Measurements from ENCODE around the gene PRRG3.

Gene PRRG3

DNA sequence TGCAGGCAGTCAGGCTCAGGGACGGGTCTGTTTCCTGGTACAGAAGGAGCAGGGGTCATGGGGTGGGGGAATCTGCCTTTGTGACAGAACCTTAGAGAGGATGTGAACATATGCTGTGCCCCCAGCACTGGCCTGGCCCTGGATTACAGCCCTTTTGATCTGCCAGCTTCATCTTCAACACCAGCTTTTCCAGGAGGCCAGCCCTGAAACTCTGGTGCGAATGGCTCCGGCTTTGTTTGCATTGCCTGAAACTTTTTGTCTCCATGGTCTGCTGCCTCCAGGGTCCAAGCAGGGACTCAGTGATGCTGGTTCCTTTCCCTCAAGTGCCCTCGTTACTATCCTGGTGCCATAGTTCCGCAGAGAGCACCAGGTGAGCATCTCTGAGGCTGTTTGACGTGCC is 41.4 kb downstream of the PRRG3 start:
- no peak for TF ChIP-seq MYC (IDR thresholded peaks at IDR 0.05; ENCODE audit: low read depth, low read length)
- TF ChIP-seq POLR2A (IDR thresholded peaks at IDR 0.05; ENCODE audit: extremely low read depth, insufficient read length) = no peak
- no peak for TF ChIP-seq MAX (IDR thresholded peaks at IDR 0.05; ENCODE audit: low read depth, low read length)
- TF ChIP-seq, protein P1, sequence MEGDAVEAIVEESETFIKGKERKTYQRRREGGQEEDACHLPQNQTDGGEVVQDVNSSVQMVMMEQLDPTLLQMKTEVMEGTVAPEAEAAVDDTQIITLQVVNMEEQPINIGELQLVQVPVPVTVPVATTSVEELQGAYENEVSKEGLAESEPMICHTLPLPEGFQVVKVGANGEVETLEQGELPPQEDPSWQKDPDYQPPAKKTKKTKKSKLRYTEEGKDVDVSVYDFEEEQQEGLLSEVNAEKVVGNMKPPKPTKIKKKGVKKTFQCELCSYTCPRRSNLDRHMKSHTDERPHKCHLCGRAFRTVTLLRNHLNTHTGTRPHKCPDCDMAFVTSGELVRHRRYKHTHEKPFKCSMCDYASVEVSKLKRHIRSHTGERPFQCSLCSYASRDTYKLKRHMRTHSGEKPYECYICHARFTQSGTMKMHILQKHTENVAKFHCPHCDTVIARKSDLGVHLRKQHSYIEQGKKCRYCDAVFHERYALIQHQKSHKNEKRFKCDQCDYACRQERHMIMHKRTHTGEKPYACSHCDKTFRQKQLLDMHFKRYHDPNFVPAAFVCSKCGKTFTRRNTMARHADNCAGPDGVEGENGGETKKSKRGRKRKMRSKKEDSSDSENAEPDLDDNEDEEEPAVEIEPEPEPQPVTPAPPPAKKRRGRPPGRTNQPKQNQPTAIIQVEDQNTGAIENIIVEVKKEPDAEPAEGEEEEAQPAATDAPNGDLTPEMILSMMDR (IDR thresholded peaks at IDR 0.05; ENCODE audit: low read depth, low read length) = no peak
- no peak for DNase-seq (ENCODE audit: low read depth)
- no peak overlapping the region for H3K4me3 ChIP-seq (ENCODE audit: low read depth, low read length)

GRCh38 chrX:151737494-151737893 is 42.2 kb downstream of the PRRG3 start:
- no peak overlapping the region for H3K4me3 ChIP-seq (ENCODE audit: low read depth, low read length)
- TF ChIP-seq, protein P1 (IDR thresholded peaks at IDR 0.05; ENCODE audit: low read depth, low read length) = no peak
- TF ChIP-seq POLR2A (IDR thresholded peaks at IDR 0.05; ENCODE audit: extremely low read depth, insufficient read length) (no peak), MYC (IDR thresholded peaks at IDR 0.05; ENCODE audit: low read depth, low read length) (no peak), MAX (IDR thresholded peaks at IDR 0.05; ENCODE audit: low read depth, low read length) (no peak)
- no peak for DNase-seq (ENCODE audit: low read depth)

- H3K4me3 ChIP-seq (ENCODE audit: low read depth, low read length) = no peak overlapping the region
- no peak for DNase-seq (ENCODE audit: low read depth)
- TF ChIP-seq POLR2A (IDR thresholded peaks at IDR 0.05; ENCODE audit: extremely low read depth, insufficient read length) = no peak
- TF ChIP-seq MYC (IDR thresholded peaks at IDR 0.05; ENCODE audit: low read depth, low read length) = no peak
- no peak for TF ChIP-seq MAX (IDR thresholded peaks at IDR 0.05; ENCODE audit: low read depth, low read length)
- TF ChIP-seq, protein P1 (IDR thresholded peaks at IDR 0.05; ENCODE audit: low read depth, low read length) = no peak
These were observed 43.5 kb downstream of the PRRG3 start for GRCh38 chrX:151738751-151739150.

DNA sequence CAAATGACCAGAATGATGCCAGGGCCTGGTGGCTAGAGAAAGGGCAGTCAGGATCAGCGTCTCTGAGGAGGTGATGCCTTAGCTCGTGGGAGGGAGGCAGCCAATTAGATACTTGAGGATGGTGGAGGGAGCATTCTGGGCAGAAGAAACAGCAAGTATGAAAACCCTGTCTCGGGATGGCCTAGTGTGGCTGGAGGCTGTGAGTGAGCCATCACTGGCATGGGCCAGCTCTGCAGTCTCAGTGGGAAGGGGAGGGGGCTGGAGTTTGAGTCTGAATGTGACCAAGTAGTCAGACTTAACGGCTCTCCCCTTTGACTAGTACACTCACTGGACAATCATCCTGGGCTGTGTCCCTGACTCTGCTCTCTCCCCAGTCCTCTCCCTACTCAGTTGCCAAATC is 46.3 kb downstream of the PRRG3 start:
- no peak for DNase-seq (ENCODE audit: low read depth)
- no peak overlapping the region for H3K4me3 ChIP-seq (ENCODE audit: low read depth, low read length)
- TF ChIP-seq POLR2A (IDR thresholded peaks at IDR 0.05; ENCODE audit: extremely low read depth, insufficient read length) = no peak
- no peak for TF ChIP-seq MAX (IDR thresholded peaks at IDR 0.05; ENCODE audit: low read depth, low read length)
- TF ChIP-seq, protein P1 (IDR thresholded peaks at IDR 0.05; ENCODE audit: low read depth, low read length) = no peak
- TF ChIP-seq MYC (IDR thresholded peaks at IDR 0.05; ENCODE audit: low read depth, low read length) = no peak

DNA sequence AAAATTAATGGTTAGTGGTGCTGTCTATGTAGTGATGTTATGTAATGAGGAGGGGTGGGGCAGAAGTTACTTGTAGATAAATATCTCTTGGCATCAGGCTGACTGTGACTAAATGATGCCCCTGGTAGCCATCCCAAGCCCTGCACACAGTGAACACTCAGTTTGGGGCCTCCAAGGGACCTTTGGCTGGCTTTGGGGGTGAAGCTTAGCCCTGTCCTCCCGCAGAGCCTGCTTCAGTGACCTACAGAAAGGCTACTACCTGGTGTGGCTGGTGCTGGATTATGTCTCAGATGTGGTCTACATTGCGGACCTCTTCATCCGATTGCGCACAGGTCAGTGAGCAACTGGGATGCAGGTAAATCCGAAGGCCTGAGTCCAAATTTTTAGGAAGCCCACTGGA is 47.1 kb downstream of the PRRG3 start:
- no peak for DNase-seq (ENCODE audit: low read depth)
- no peak overlapping the region for H3K4me3 ChIP-seq (ENCODE audit: low read depth, low read length)
- no peak for TF ChIP-seq MAX (IDR thresholded peaks at IDR 0.05; ENCODE audit: low read depth, low read length)
- TF ChIP-seq POLR2A (IDR thresholded peaks at IDR 0.05; ENCODE audit: extremely low read depth, insufficient read length) = no peak
- TF ChIP-seq, protein P1 (IDR thresholded peaks at IDR 0.05; ENCODE audit: low read depth, low read length) = no peak
- no peak for TF ChIP-seq MYC (IDR thresholded peaks at IDR 0.05; ENCODE audit: low read depth, low read length)
